Ovary (tissue), 9 donors: ENCODE results near the gene KRTAP9-2. TPM values are rescaled to one million over a fixed set of nuclear protein-coding genes. Genes with fewer than 3 reads are reported as not detected.

ENCODE experiments used
- DNase-seq, 5 donors: peaks; one replicate each; pipeline ENCODE4 v3.0.0-alpha.2; 2019 to 2020
- H3K27ac ChIP-seq, 2 donors: fragments of 200-600 bp; one replicate each; pipeline versions ENCODE4 v1.5.1 to v1.8.0; 2019 to 2022
- H3K27me3 ChIP-seq: fragments of 200-600 bp; one replicate; pipeline ENCODE4 v1.8.0; 2022
- H3K36me3 ChIP-seq: fragments of 200-600 bp; sonication (generic); one replicate; pipeline ENCODE4 v1.5.1; 2019
- H3K4me1 ChIP-seq: one replicate; pipeline ENCODE4 v1.8.1; 2013; ENCODE audit warnings: mild to moderate bottlenecking, moderate library complexity; ENCODE audit not compliant: insufficient read depth
- H3K4me3 ChIP-seq: fragments of 200-600 bp; sonication (generic); one replicate; pipeline ENCODE4 v1.5.1; 2017
- H3K9me3 ChIP-seq, 2 donors: fragments of 200-600 bp in 1 of 2; sonication (generic) in 1 of 2; one replicate each; pipeline versions ENCODE4 v1.5.1 to v1.8.1; 2013 to 2019; ENCODE audit warnings: mild to moderate bottlenecking in 1 of 2, moderate library complexity in 1 of 2
- CTCF ChIP-seq, 3 donors: fragments of 450-650 bp in 2 of 3; fragments of 200-600 bp in 1 of 3; IDR thresholded peaks; one replicate each; pipeline versions ENCODE4 v1.5.1 to v1.8.0; 2016 to 2022; ENCODE audit warnings: antibody characterized with exemption in 3 of 3, mild to moderate bottlenecking in 1 of 3
- EP300 ChIP-seq: sonication (generic); formaldehyde crosslinking; IDR thresholded peaks from one replicate; pipeline ENCODE4 v1.6.1; 2017; ENCODE audit warnings: antibody characterized with exemption
- POLR2A ChIP-seq: fragments of 450-650 bp; IDR thresholded peaks from one replicate; pipeline ENCODE4 v1.6.1; 2017; ENCODE audit warnings: antibody characterized with exemption, mild to moderate bottlenecking, moderate library complexity
- WGBS, 3 donors: extraction: QIAGEN DNeasy Blood & Tissue Kit in 1 of 3; methylation state at CpG; one replicate each; pipeline versions ENCODE4 v1.1.5 to v1.1.7; 2013 to 2017; 5-methylcytosine and 5-hydroxymethylcytosine counted together
- intact Hi-C, 4 donors: fragments of 100-400 bp; cut with DNase I; formaldehyde crosslinking; loops; one replicate each; pipeline versions ENCODE4 v1.11.0 to v1.15.1; 2022 to 2023
- polyA plus RNA-seq, 2 donors: library from polyadenylated mRNA; stranded (reverse); fragments of 200-250 nt in 1 of 2; fragments of 350-450 nt in 1 of 2; fragmentation: Illumina TruSeq in 1 of 2; extraction: RNeasy Lipid Tissue Mini Kit (QIAGEN cat#74804) in 1 of 2; gene quantifications; one replicate each; pipeline ENCODE4 v1.2.3, GENCODE V29; 2013 to 2014
- total RNA-seq, 7 donors: library from RNA; depleted of rRNA in 2 of 7; stranded (reverse); fragments of >200 nt in 2 of 7; fragmentation: NEBNext Ultra II Directional in 3 of 7; extraction: Animal tissue kit (Norgen Biotek cat#: 25700) in 3 of 7; gene quantifications; one replicate each; pipeline versions ENCODE4 v1.1.0 to v1.2.4, GENCODE V29; 2016 to 2023
- donor health status: DM: no; HTN: no; CAD: no; lungs with moderate emphysema.
- donor health status: DM: no; HTN: no; CAD: no.
- donor health status: Bipolar disorder and iron deficiency.
- donor health status: DM: yes; HTN: yes; CAD: no.
- donor health status: DM: no; HTN: no; CAD: no.
- donor health status: DM: yes; HTN: yes; CAD: no.

KRTAP9-2 gene
- total and polyA plus RNA-seq, 9 donors: not detected

GRCh38 chr17:41190328-41190727 is 36.1 kb upstream of the KRTAP9-2 start:
- no peaks in the 10 kb centered on the region for H3K36me3 ChIP-seq
- no peak overlapping the region for H3K4me3 ChIP-seq
- DNase-seq: no peak
- no peak overlapping the region for H3K27ac ChIP-seq
- WGBS, 3 donors: 86 to 90% (median 86%) methylated on average over 3 of the region's 3 CpGs
- intact Hi-C loops: no loop called here
- no peaks in the 10 kb centered on the region for H3K4me1 ChIP-seq
- H3K27me3 ChIP-seq: no peaks in the 10 kb centered on the region
- H3K9me3 ChIP-seq: no peaks in the 10 kb centered on the region
- no peak for TF ChIP-seq EP300
- TF ChIP-seq POLR2A: no peak
- no peak for TF ChIP-seq CTCF (IDR thresholded peaks at IDR 0.05)

- no peak for DNase-seq
- 0 to 11% (median 0%) methylated on average over 1 of the region's 1 CpG for WGBS, 3 donors
Measured at GRCh38 chr17:41196068-41196467, 30.4 kb upstream of the KRTAP9-2 start.

GRCh38 chr17:41199421-41200078 is 26.9 kb upstream of the KRTAP9-2 start:
- 71 to 83% (median 78%) methylated on average over 5 of the region's 5 CpGs for WGBS, 3 donors
- no peak for DNase-seq
- H3K27me3 ChIP-seq: no peaks in the 10 kb centered on the region
- no peaks in the 10 kb centered on the region for H3K36me3 ChIP-seq
- intact Hi-C loops: no loop called here
- H3K4me1 ChIP-seq: no peaks in the 10 kb centered on the region
- no peak for TF ChIP-seq EP300
- no peak for TF ChIP-seq CTCF (IDR thresholded peaks at IDR 0.05)
- no peak for TF ChIP-seq POLR2A
- no peak overlapping the region for H3K4me3 ChIP-seq
- H3K9me3 ChIP-seq: no peaks in the 10 kb centered on the region
- H3K27ac ChIP-seq: no peak overlapping the region

More at GRCh38 chr17:41196068-41196467, 30.4 kb upstream of the KRTAP9-2 start:
- Histone ChIP-seq H3K4me3 (no peak overlapping the region), H3K4me1 (no peaks in the 10 kb centered on the region), H3K36me3 (no peaks in the 10 kb centered on the region), H3K9me3 (no peaks in the 10 kb centered on the region), H3K27ac (no peak overlapping the region), H3K27me3 (no peaks in the 10 kb centered on the region)
- intact Hi-C loops: no loop called here
- TF ChIP-seq CTCF (IDR thresholded peaks at IDR 0.05) (no peak), POLR2A (no peak), EP300 (no peak)

- intact Hi-C loops: no loop called here
- no peaks in the 10 kb centered on the region for H3K4me1 ChIP-seq
- H3K27me3 ChIP-seq: no peaks in the 10 kb centered on the region
- H3K36me3 ChIP-seq: no peaks in the 10 kb centered on the region
- DNase-seq: no peak
- no peak overlapping the region for H3K4me3 ChIP-seq
- H3K27ac ChIP-seq: no peak overlapping the region
- no peaks in the 10 kb centered on the region for H3K9me3 ChIP-seq
- TF ChIP-seq EP300 (no peak), POLR2A (no peak), CTCF (IDR thresholded peaks at IDR 0.05) (no peak)
- 2 to 14% (median 4%) methylated on average over 1 of the region's 1 CpG for WGBS, 3 donors
Measured at GRCh38 chr17:41211845-41212466, 14.5 kb upstream of the KRTAP9-2 start.
